Cardiac muscle cell (in vitro differentiated cells and primary cell): ENCODE data around the gene HASPIN. TPM values are rescaled to one million over a fixed set of nuclear protein-coding genes. Genes with fewer than 3 reads are reported as not detected.

Source experiments
- DNase-seq, 2 donors: peaks; one replicate each; pipeline versions ENCODE4 v3.0.0 to v3.0.0-alpha.2; 2010 to 2017; ENCODE audit warnings: low read depth in 1 of 2, low spot score in 1 of 2
- H3K27ac ChIP-seq: fragments of 200-600 bp; sonication (generic); 2 replicates; pipeline ENCODE4 v1.5.1; 2016
- H3K27me3 ChIP-seq: fragments of 200-600 bp; sonication (generic); 2 replicates; pipeline ENCODE4 v1.6.0; 2016; ENCODE audit warnings: control low read depth
- H3K36me3 ChIP-seq: fragments of 200-600 bp; sonication (generic); 2 replicates; pipeline ENCODE4 v1.5.1; 2016; ENCODE audit warnings: control low read depth
- H3K4me1 ChIP-seq: fragments of 200-600 bp; sonication (generic); 2 replicates; pipeline ENCODE4 v1.8.1; 2017; ENCODE audit warnings: low read depth, mild to moderate bottlenecking, mixed run types
- H3K4me3 ChIP-seq: fragments of 200-600 bp; sonication (generic); 2 replicates; pipeline ENCODE4 v1.5.1; 2016; ENCODE audit warnings: mild to moderate bottlenecking
- H3K9me3 ChIP-seq: fragments of 200-600 bp; sonication (generic); 2 replicates; pipeline ENCODE4 v1.5.1; 2017; ENCODE audit warnings: low read depth, mild to moderate bottlenecking, control low read depth
- CTCF ChIP-seq: IDR thresholded peaks from 2 replicates; pipeline ENCODE4 v1.5.1; 2012; ENCODE audit warnings: low read depth, mild to moderate bottlenecking, low read length
- polyA plus RNA-seq: library from polyadenylated mRNA; unstranded; fragments of >200 nt; fragmentation: Nextera tagmentation; extraction: Ambion mirVana; gene quantifications from 2 replicates; pipeline ENCODE4 v1.2.1, GENCODE V29; 2016
- total RNA-seq: library from RNA; depleted of rRNA; stranded (reverse); fragments of >200 nt; gene quantifications from 2 replicates; pipeline ENCODE4 v1.2.3, GENCODE V29; 2016

The HASPIN gene
- total and polyA plus RNA-seq, 2 experiments from 2014 or later, result 0.87 to 10.8 TPM

- Histone ChIP-seq H3K36me3 (no peaks in the 10 kb centered on the region), H3K27me3 (no peaks in the 10 kb centered on the region), H3K4me3 (no peak overlapping the region), H3K9me3 (no peaks in the 10 kb centered on the region), H3K4me1 (no peaks in the 10 kb centered on the region), H3K27ac (no peak overlapping the region)
- DNase-seq, result peak; percentile 8 to 13
- no peak for TF ChIP-seq CTCF
These were observed 35.6 kb upstream of the HASPIN start for GRCh38 chr17:3688027-3688553.

GRCh38 chr17:3688852-3689261, 34.8 kb upstream of the HASPIN start:
- no peak for TF ChIP-seq CTCF
- Histone ChIP-seq H3K4me1 (no peaks in the 10 kb centered on the region), H3K9me3 (no peaks in the 10 kb centered on the region), H3K36me3 (no peaks in the 10 kb centered on the region), H3K4me3 (no peak overlapping the region), H3K27me3 (peaks cover 2% of the 10 kb centered on the region), H3K27ac (no peak overlapping the region)
- DNase-seq, result no peak

GRCh38 chr17:3689262-3690093, 34.2 kb upstream of the HASPIN start:
- TF ChIP-seq CTCF, result no peak
- no peaks in the 10 kb centered on the region for H3K4me1 ChIP-seq
- H3K27ac ChIP-seq, result no peak overlapping the region
- no peaks in the 10 kb centered on the region for H3K9me3 ChIP-seq
- DNase-seq, result no peak
- H3K4me3 ChIP-seq, result no peak overlapping the region
- peaks cover 9% of the 10 kb centered on the region for H3K27me3 ChIP-seq
- H3K36me3 ChIP-seq, result no peaks in the 10 kb centered on the region

GRCh38 chr17:3690094-3690715, 33.5 kb upstream of the HASPIN start:
- DNase-seq, result no peak
- H3K4me3 ChIP-seq, result no peak overlapping the region
- no peaks in the 10 kb centered on the region for H3K9me3 ChIP-seq
- no peak for TF ChIP-seq CTCF
- no peaks in the 10 kb centered on the region for H3K36me3 ChIP-seq
- H3K4me1 ChIP-seq, result peaks cover 2% of the 10 kb centered on the region
- H3K27me3 ChIP-seq, result peaks cover 16% of the 10 kb centered on the region
- no peak overlapping the region for H3K27ac ChIP-seq

- no peak for DNase-seq
- Histone ChIP-seq H3K27me3 (peaks cover 30% of the 10 kb centered on the region), H3K4me3 (no peak overlapping the region)
These were observed 32.1 kb upstream of the HASPIN start for GRCh38 chr17:3691617-3692067.

More at GRCh38 chr17:3691617-3692067, 32.1 kb upstream of the HASPIN start:
- Histone ChIP-seq H3K4me1 (peaks cover 8% of the 10 kb centered on the region), H3K9me3 (no peaks in the 10 kb centered on the region), H3K36me3 (no peaks in the 10 kb centered on the region), H3K27ac (no peak overlapping the region)
- no peak for TF ChIP-seq CTCF
